Aorta (tissue), 5 donors: ENCODE results near the gene HDAC10. TPM values are rescaled to one million over a fixed set of nuclear protein-coding genes. Genes with fewer than 3 reads are reported as not detected.

Source experiments
- ATAC-seq: fragments of 200-7000 bp; cut with Tn5 transposase; one replicate; pipeline ENCODE4 v1.9.1; 2022; ENCODE audit warnings: moderate library complexity; ENCODE audit not compliant: low FRiP score
- DNase-seq, 2 donors: peaks; one replicate each; pipeline ENCODE4 v3.0.0-alpha.2; 2020
- H3K27ac ChIP-seq, 2 donors: one replicate each; pipeline ENCODE4 v1.5.1; 2013; ENCODE audit warnings: low read length in 2 of 2, mild to moderate bottlenecking in 2 of 2, moderate library complexity in 2 of 2, control low read depth in 1 of 2, inconsistent platforms in 1 of 2, low read depth in 1 of 2
- H3K27me3 ChIP-seq, 2 donors: one replicate each; pipeline ENCODE4 v1.6.1; 2013; ENCODE audit warnings: control low read depth in 1 of 2, low read length in 1 of 2, mild to moderate bottlenecking in 1 of 2, moderate library complexity in 1 of 2; ENCODE audit not compliant: insufficient read depth in 2 of 2, control insufficient read depth in 1 of 2
- H3K36me3 ChIP-seq, 2 donors: one replicate each; pipeline ENCODE4 v1.6.1; 2013; ENCODE audit warnings: control low read depth in 1 of 2, low read length in 1 of 2, mild to moderate bottlenecking in 1 of 2; ENCODE audit not compliant: insufficient read depth in 2 of 2, control insufficient read depth in 1 of 2
- H3K4me1 ChIP-seq, 2 donors: one replicate each; pipeline ENCODE4 v1.6.1; 2013; ENCODE audit warnings: low read length in 2 of 2, control low read depth in 1 of 2, mild to moderate bottlenecking in 1 of 2, moderate library complexity in 1 of 2; ENCODE audit not compliant: insufficient read depth in 2 of 2, control insufficient read depth in 1 of 2
- H3K4me3 ChIP-seq, 2 donors: one replicate each; pipeline ENCODE4 v1.5.1; 2013; ENCODE audit warnings: low read length in 2 of 2, control low read depth in 1 of 2, mild to moderate bottlenecking in 1 of 2
- H3K9me3 ChIP-seq: one replicate; pipeline ENCODE4 v1.6.1; 2013; ENCODE audit warnings: mild to moderate bottlenecking, low read length; ENCODE audit not compliant: control insufficient read depth
- WGBS, 2 donors: extraction: QIAGEN DNeasy Blood & Tissue Kit; methylation state at CpG; one replicate each; pipeline ENCODE4 v1.1.7; 2013; 5-methylcytosine and 5-hydroxymethylcytosine counted together
- intact Hi-C, 2 donors: fragments of 100-400 bp; cut with DNase I; formaldehyde crosslinking; loops; one replicate each; pipeline versions ENCODE4 v1.14.2 to v1.15.0; 2022
- polyA plus RNA-seq, 2 donors: library from polyadenylated mRNA; stranded (reverse); fragments of 200-250 nt; gene quantifications; one replicate each; pipeline ENCODE4 v1.2.3, GENCODE V29; 2013
- total RNA-seq, 2 donors: library from RNA; stranded (reverse); fragmentation: NEBNext Ultra II Directional; extraction: Animal tissue kit (Norgen Biotek cat#: 25700); gene quantifications; one replicate each; pipeline ENCODE4 v1.2.1, GENCODE V29; 2021
- donor health status: healthy with polysubstance abuse.
- donor health status: Bipolar disorder and iron deficiency.
- donor health status: DM: no; HTN: no; CAD: no.
- donor health status: DM: no; HTN: no; CAD: no.
- donor health status: DM: yes; HTN: yes; CAD: no.

HDAC10 gene
- total and polyA plus RNA-seq, 4 donors: 5.5 to 57.3 (median 33.8) TPM

- intact Hi-C loops: no loop called here
- DNase-seq (peak in 1 of 2 donors; percentile 71), ATAC-seq (peak; percentile 5)
- H3K27ac ChIP-seq: no peak overlapping the region
- no peaks in the 10 kb centered on the region for H3K36me3 ChIP-seq
- 0 to 1% methylated on average over 64 to 92 of the region's 92 CpGs for WGBS, 2 donors
- no peaks in the 10 kb centered on the region for H3K4me1 ChIP-seq
- H3K4me3 ChIP-seq: peak overlapping the region; percentile 23 to 46
- no peaks in the 10 kb centered on the region for H3K9me3 ChIP-seq
- H3K27me3 ChIP-seq: no peaks in the 10 kb centered on the region
These were observed 9.9 kb upstream of the HDAC10 start for GRCh38 chr22:50260801-50261614.

GRCh38 chr22:50260434-50260800 is 9.4 kb upstream of the HDAC10 start:
- Histone ChIP-seq H3K36me3 (no peaks in the 10 kb centered on the region), H3K9me3 (no peaks in the 10 kb centered on the region), H3K27me3 (no peaks in the 10 kb centered on the region), H3K4me1 (no peaks in the 10 kb centered on the region), H3K27ac (no peak overlapping the region), H3K4me3 (no peak overlapping the region)
- DNase-seq: no peak
- WGBS, 2 donors: 29 to 33% methylated on average over 10 to 11 of the region's 11 CpGs
- no peak for ATAC-seq
- intact Hi-C loops: no loop called here

DNA sequence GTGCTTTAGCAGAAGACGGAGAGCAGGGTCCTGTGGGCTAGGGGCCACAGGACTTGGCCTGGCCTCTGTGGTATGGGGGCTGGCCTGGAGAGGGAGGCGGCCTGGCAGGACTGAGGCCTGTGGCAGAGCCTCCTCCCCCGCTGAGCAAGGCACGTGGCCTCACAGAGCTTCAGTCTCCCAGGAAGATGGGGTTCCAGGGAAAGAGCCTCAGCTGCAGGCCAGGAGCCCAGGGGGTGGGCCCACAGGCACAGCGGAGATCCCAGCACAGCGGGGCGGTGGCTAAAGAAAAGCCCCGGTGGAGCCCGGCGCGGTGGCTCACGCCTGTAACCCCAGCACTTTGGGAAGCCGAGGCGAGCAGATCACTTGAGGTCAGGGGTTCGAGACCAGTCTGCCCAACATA is 8.2 kb upstream of the HDAC10 start:
- Histone ChIP-seq H3K36me3 (no peaks in the 10 kb centered on the region), H3K9me3 (no peaks in the 10 kb centered on the region), H3K27me3 (no peaks in the 10 kb centered on the region), H3K4me1 (no peaks in the 10 kb centered on the region), H3K27ac (no peak overlapping the region), H3K4me3 (no peak overlapping the region)
- ATAC-seq (no peak), DNase-seq (no peak)
- intact Hi-C loops: no loop called here
- WGBS, 2 donors: 82 to 90% methylated on average over 15 of the region's 15 CpGs

- WGBS, 2 donors: 41 to 50% methylated on average over 24 of the region's 24 CpGs
- Histone ChIP-seq H3K9me3 (no peaks in the 10 kb centered on the region), H3K27ac (no peak overlapping the region), H3K4me1 (no peaks in the 10 kb centered on the region), H3K27me3 (no peaks in the 10 kb centered on the region), H3K36me3 (no peaks in the 10 kb centered on the region), H3K4me3 (no peak overlapping the region)
- intact Hi-C loops: no loop called here
- ATAC-seq (no peak), DNase-seq (no peak)
These were observed 7.6 kb upstream of the HDAC10 start for GRCh38 chr22:50258361-50259292.

GRCh38 chr22:50257451-50258360 is 6.6 kb upstream of the HDAC10 start:
- intact Hi-C loops: no loop called here
- H3K36me3 ChIP-seq: no peaks in the 10 kb centered on the region
- H3K27ac ChIP-seq: no peak overlapping the region
- no peak overlapping the region for H3K4me3 ChIP-seq
- no peaks in the 10 kb centered on the region for H3K9me3 ChIP-seq
- no peak for ATAC-seq
- 54 to 77% methylated on average over 30 to 31 of the region's 31 CpGs for WGBS, 2 donors
- no peaks in the 10 kb centered on the region for H3K27me3 ChIP-seq
- H3K4me1 ChIP-seq: no peaks in the 10 kb centered on the region
- no peak for DNase-seq

DNA sequence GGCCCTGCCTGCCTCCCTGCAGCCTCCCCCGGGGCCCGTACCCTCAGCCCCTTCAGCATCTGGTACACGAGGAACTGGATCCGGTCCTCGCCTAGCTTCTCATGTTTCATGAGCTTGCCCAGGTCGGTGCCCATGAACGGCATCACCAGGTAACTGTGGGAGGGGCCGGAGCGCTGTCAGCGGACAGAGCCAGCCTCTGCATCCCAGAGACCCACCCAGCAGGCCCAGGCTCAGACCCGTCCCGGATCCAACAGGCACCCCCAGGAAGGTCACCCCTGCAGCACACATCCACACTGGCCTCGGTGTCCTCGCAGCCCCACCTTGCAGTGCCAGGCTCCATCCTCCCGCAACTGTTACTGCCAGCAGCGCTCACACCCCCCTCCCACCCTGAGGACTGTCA is 6.0 kb upstream of the HDAC10 start:
- DNase-seq (no peak), ATAC-seq (no peak)
- intact Hi-C loops: no loop called here
- WGBS, 2 donors: 81 to 85% methylated on average over 14 to 16 of the region's 16 CpGs
- H3K36me3 ChIP-seq: no peaks in the 10 kb centered on the region
- H3K9me3 ChIP-seq: no peaks in the 10 kb centered on the region
- H3K27ac ChIP-seq: no peak overlapping the region
- H3K4me3 ChIP-seq: no peak overlapping the region
- no peaks in the 10 kb centered on the region for H3K4me1 ChIP-seq
- no peaks in the 10 kb centered on the region for H3K27me3 ChIP-seq

DNA sequence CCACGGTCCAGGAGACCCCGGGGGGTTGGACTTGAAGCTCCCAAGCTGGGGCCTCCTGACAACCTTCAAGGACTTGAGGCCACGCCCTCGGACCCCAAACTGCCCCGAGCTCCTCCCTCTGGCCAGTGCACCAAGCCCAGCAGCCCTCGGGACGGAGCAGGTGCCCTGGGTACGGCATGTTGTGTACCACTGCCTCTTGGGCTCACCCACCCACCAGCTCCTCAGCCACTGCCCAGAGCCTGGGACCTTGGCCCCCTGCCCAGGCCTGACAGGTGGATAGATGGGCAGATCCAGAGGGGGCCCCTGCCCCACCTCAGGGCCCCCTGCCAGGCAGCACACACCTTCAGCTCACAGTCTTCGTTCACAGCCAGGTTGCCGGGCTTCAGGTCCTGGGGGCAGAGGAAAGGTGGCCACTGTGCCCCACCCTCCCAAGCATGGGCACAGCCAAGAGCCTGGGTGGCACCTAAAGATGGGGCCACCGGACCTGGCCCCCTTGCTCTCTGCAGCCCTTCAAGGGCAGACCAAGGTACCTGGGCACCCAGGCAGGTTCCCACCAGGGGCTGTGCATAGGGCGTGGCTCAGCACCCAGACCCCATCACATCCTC is 5.3 kb upstream of the HDAC10 start:
- Histone ChIP-seq H3K27ac (no peak overlapping the region), H3K4me3 (no peak overlapping the region), H3K4me1 (no peaks in the 10 kb centered on the region), H3K36me3 (no peaks in the 10 kb centered on the region), H3K27me3 (no peaks in the 10 kb centered on the region), H3K9me3 (no peaks in the 10 kb centered on the region)
- intact Hi-C loops: no loop called here
- DNase-seq (no peak), ATAC-seq (no peak)
- 86 to 89% methylated on average over 12 of the region's 12 CpGs for WGBS, 2 donors

DNA sequence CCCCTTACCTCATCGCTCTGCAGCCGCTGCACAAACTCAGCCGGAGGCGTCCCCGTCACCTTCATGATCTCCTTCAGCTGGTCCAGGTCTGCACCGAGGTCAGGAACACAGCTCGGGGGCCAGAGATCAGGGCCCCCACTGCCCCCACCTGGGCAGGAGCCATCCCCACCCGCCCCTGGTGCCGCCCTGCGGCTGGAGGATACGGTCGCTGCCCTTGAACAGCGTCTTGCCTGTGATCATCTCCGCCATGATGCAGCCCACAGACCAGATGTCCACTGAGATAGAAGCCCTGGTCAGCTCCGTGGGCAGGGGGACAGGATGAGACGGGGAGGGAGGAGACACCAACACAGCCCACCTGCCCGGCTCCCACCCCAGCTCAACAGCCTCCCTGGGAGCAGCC is 4.5 kb upstream of the HDAC10 start:
- Histone ChIP-seq H3K9me3 (no peaks in the 10 kb centered on the region), H3K4me3 (no peak overlapping the region), H3K27ac (no peak overlapping the region), H3K36me3 (no peaks in the 10 kb centered on the region), H3K27me3 (no peaks in the 10 kb centered on the region), H3K4me1 (no peaks in the 10 kb centered on the region)
- ATAC-seq (no peak), DNase-seq (no peak)
- WGBS, 2 donors: 91 to 94% methylated on average over 17 of the region's 17 CpGs
- intact Hi-C loops: no loop called here
